A673 (cell line): ENCODE data around the gene YKT6.

Source experiments
- CTCF ChIP-seq: fragments of 300-800, 200-600 bp; sonication (generic); conservative IDR thresholded peaks from 2 replicates; pipeline ENCODE4 v1.5.1; 2017; ENCODE audit warnings: low read depth, mild to moderate bottlenecking, antibody characterized with exemption, low read length, moderate library complexity, mixed read lengths
- EZH2 ChIP-seq: fragments of 200-600 bp; sonication (generic); IDR thresholded peaks from 2 replicates; pipeline ENCODE4 v1.6.1; 2017; ENCODE audit warnings: borderline replicate concordance, low read depth, mild to moderate bottlenecking, mixed read lengths, antibody characterized with exemption, low read length; ENCODE audit not compliant: poor library complexity, severe bottlenecking

- TF ChIP-seq CTCF (no peak), EZH2 (no peak)
Observed at GRCh38 chr7:44257618-44258422, 57.0 kb downstream of the YKT6 start.
